AG10803 (cell line): ENCODE results near the gene NDRG3.
A peak's percentile ranks its signal among the peaks of the same experiment; 100 is the strongest.

Source experiments
- DNase-seq: peaks from one replicate; pipeline ENCODE4 v3.0.0; 2010; ENCODE audit warnings: low read depth
- H3K4me3 ChIP-seq: 2 replicates; pipeline ENCODE4 v1.5.1; 2011; ENCODE audit warnings: mild to moderate bottlenecking, low read length, control low read depth
- TF ChIP-seq, protein P1 (sequence below): conservative IDR thresholded peaks from 2 replicates; pipeline ENCODE4 v1.5.1; 2011; ENCODE audit warnings: mild to moderate bottlenecking, low read length, control low read depth, inconsistent platforms

NDRG3 gene

DNA sequence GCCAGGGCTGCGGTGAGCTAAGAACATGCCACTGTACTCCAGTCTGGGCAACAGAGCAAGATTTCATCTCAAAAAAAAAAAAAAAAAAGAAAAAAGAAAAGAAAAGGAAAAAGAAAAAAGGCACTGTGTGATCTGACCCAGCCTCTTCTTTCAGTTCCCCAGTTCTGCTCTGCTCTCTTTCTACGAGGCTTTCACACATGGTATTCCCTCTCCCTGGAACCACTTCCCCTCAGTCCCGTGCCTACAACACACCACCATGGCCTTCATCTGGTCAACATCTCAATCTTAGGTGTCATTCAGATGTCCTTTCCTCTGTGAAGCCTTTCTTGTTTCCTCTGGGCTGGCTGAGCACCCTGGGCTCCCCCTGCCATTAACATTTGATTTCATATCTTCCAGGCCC lies 29.9 kb upstream of the NDRG3 start:
- H3K4me3 ChIP-seq, result no peak overlapping the region
- TF ChIP-seq, protein P1, sequence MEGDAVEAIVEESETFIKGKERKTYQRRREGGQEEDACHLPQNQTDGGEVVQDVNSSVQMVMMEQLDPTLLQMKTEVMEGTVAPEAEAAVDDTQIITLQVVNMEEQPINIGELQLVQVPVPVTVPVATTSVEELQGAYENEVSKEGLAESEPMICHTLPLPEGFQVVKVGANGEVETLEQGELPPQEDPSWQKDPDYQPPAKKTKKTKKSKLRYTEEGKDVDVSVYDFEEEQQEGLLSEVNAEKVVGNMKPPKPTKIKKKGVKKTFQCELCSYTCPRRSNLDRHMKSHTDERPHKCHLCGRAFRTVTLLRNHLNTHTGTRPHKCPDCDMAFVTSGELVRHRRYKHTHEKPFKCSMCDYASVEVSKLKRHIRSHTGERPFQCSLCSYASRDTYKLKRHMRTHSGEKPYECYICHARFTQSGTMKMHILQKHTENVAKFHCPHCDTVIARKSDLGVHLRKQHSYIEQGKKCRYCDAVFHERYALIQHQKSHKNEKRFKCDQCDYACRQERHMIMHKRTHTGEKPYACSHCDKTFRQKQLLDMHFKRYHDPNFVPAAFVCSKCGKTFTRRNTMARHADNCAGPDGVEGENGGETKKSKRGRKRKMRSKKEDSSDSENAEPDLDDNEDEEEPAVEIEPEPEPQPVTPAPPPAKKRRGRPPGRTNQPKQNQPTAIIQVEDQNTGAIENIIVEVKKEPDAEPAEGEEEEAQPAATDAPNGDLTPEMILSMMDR, result no peak
- no peak for DNase-seq

DNA sequence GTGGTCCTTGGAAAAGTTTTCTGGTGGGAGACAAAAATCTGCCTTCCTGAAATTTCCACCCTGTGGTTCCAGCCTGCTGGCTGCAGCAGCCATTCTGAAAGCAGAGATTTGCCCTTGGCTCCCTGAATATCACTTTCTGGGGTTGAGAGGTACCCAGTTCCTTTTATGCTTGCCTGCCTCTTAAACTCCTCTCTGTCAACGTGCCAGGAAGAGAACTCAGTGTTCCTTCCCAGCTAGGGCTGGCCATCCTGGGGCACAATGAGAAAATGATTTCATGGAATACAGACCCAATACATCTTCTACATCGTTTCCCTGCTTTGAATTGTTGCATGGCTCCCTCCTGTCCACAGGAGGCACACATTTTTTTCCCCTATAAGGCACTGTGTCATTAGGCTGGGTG lies 29.3 kb upstream of the NDRG3 start:
- no peak for DNase-seq
- TF ChIP-seq, protein P1, result no peak
- H3K4me3 ChIP-seq, result no peak overlapping the region

DNA sequence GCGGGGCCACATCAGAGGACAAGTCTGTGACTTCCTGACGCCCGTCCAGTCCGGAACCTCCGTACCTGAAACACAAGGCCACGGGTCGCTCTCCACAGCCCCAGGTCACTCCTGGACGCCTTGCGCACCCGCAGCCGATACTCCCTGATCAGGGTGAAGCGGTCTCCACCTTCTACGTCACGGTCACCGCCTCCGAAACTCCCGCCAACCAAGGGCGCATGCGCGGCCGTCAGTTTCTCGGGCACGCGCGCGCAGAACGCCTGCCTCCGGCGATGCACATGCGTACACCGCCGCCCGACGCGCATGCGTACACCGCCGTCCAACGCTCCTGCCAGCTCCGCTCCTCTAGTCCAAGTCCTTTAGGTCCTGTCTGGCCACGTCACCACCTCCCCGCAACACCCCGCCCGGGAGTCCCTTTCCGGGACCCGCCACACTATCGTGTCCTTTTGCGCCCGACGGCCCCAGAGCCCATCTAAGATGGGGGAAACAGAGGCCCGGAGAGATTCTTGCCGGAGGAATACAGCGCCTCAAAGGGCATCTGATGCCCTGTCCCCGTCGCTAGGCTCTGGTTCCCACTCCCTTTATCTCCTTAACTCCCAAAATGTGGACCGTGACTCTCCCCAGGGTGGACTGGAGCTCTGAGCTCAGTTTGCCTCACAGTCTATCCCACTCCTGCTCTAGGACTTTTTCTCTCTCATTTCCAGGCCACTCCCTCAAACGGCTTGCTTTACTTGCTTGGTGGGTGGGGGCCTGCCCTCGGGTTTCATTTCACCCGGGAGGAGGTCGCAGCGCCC lies 27.9 kb upstream of the NDRG3 start, which contains the start of gene DSN1:
DSN1 (minus strand) TSS at position 167 of the 794 bp plus-strand sequence. CDS start 2,305 bp downstream, outside the sequence.
- TF ChIP-seq, protein P1, result peak; percentile 57; the same call in 1 of the 2 replicates
- peak within 1 kb of the TSS; percentile 91 for H3K4me3 ChIP-seq
- DNase-seq, result peak; percentile 96

DNA sequence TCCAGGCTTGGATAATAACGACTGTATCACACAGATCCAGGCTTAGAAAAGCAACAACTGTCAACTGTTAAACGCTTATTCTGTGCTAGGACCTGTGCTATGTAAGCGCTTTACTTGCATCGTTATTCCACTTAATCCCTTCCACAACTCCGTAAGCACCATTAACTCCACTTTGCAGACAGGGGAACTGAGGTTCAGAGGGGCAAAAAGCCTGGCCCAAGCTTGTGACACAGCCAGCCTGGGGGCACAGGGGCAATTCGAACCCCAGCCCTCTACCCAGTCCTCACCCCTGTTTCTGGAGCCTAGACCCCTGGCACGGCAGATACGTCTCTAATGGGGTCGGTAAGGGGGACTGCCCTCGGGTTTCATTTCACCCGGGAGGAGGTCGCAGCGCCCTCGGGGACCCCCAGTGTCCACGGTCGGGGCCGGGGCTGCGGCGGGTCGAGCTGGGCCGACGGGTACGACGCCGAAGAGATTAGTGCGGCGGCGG lies 27.3 kb upstream of the NDRG3 start:
- TF ChIP-seq, protein P1, result no peak
- H3K4me3 ChIP-seq, result peak overlapping the region; percentile 91
- no peak for DNase-seq

DNA sequence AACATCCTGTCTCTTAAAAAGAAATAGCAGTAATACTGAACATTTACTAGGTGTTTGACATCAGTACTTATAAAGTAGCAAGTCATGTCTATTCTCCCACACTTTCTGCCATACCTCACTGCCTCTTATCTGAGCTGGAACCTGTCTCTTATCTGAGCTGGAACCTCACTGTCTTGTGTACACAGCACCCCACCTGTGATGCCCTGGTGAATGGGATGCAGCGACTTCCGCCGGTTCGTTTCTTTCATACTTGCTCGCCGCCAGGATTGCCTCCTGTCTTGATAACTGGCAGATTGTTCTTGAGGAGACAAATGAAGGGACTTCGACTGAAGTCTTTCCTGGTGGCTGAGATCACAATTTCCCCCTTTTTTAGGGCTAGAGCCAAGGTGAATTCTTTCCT lies 24.8 kb upstream of the NDRG3 start:
- TF ChIP-seq, protein P1, result no peak
- DNase-seq, result no peak
- no peak overlapping the region for H3K4me3 ChIP-seq

DNA sequence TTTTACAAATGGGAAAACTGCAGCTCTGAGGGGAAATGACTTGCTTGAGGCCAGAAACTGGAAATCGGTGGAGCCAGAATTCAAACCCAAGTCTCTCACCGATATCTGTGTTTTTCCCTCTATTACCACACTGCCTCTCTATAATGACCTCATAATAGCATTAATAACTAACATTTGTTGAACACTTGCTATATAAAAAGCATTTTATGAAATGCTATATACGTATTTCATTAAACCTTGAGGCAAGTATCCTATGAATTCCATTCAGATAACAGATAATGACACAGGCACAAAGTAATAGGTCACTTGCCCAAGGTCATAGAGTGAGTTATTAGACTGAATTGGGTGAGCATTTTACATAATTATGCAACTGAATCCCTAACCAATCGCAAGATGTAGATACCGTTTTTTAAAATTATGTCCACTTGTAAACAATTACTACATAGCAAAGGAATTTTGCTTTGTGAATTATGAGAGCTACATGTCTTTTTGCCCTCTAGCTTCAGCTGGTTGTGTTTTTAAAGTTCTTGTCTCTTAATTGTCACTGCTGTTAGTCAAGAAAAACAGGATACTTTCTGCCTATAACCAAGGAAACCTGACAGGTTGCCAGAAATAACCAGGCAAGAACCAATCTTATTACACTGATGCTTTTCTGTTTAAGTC lies 23.0 kb upstream of the NDRG3 start:
- TF ChIP-seq, protein P1, result no peak
- peak; percentile 75 for DNase-seq
- H3K4me3 ChIP-seq, result no peak overlapping the region

DNA sequence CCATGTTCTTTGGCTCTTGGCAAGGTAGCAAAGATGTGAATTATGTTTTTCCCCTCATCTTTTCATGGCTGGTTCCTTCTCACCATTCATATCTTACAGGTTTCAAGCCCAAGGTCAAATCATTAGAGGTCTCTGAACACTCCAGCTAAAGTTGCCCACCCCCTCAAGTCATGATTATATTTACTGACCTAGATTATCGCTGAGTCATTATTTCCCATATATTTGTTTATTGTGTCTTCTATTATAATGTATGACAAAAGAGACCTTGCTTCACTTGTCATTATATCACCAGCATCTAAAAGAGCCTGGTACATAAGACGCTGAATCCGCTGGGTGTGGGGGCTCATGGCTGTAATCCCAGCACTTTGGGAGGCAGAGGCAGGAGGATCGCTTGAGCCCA lies 15.2 kb upstream of the NDRG3 start:
- H3K4me3 ChIP-seq, result no peak overlapping the region
- TF ChIP-seq, protein P1, result no peak
- DNase-seq, result no peak
